Measurements from ENCODE around the gene PTPRJ.

Gene PTPRJ

GRCh38 chr11:48005136-48005535 lies 24.8 kb downstream of the PTPRJ start:
- WGBS, 2 experiments = 82 to 85% methylated on average over 3 to 4 of the region's 4 CpGs
- no peak overlapping the region for H3K27ac ChIP-seq (ENCODE audit: insufficient read depth, low read depth, low read length, poor library complexity, severe bottlenecking)

GRCh38 chr11:48005831-48006270 lies 25.5 kb downstream of the PTPRJ start:
- Histone ChIP-seq H3K4me1 (ENCODE audit: control insufficient read depth, insufficient read depth, low read length) (peaks cover 19% of the 10 kb centered on the region), H3K36me3 (ENCODE audit: control insufficient read depth, insufficient read depth, low read length) (no peaks in the 10 kb centered on the region), H3K27ac (ENCODE audit: insufficient read depth, low read depth, low read length, poor library complexity, severe bottlenecking) (peak overlapping the region; percentile 32), H3K27me3 (ENCODE audit: control insufficient read depth, insufficient read depth, low read length, poor library complexity, severe bottlenecking) (no peaks in the 10 kb centered on the region), H3K4me3 (ENCODE audit: insufficient read depth, low read depth, low read length) (no peak overlapping the region), H3K9me3 (ENCODE audit: control insufficient read depth, low read length) (no peaks in the 10 kb centered on the region)
- WGBS, 2 experiments = 47 to 50% methylated on average over 4 of the region's 4 CpGs

More at GRCh38 chr11:48005136-48005535, 24.8 kb downstream of the PTPRJ start:
- Histone ChIP-seq H3K27me3 (ENCODE audit: control insufficient read depth, insufficient read depth, low read length, poor library complexity, severe bottlenecking) (no peaks in the 10 kb centered on the region), H3K4me3 (ENCODE audit: insufficient read depth, low read depth, low read length) (no peak overlapping the region), H3K36me3 (ENCODE audit: control insufficient read depth, insufficient read depth, low read length) (no peaks in the 10 kb centered on the region), H3K9me3 (ENCODE audit: control insufficient read depth, low read length) (no peaks in the 10 kb centered on the region), H3K4me1 (ENCODE audit: control insufficient read depth, insufficient read depth, low read length) (peaks cover 19% of the 10 kb centered on the region)

GRCh38 chr11:48006301-48006992 lies 26.1 kb downstream of the PTPRJ start:
- no peaks in the 10 kb centered on the region for H3K9me3 ChIP-seq (ENCODE audit: control insufficient read depth, low read length)
- no peak overlapping the region for H3K4me3 ChIP-seq (ENCODE audit: insufficient read depth, low read depth, low read length)
- no peaks in the 10 kb centered on the region for H3K27me3 ChIP-seq (ENCODE audit: control insufficient read depth, insufficient read depth, low read length, poor library complexity, severe bottlenecking)
- no peak overlapping the region for H3K27ac ChIP-seq (ENCODE audit: insufficient read depth, low read depth, low read length, poor library complexity, severe bottlenecking)
- H3K4me1 ChIP-seq (ENCODE audit: control insufficient read depth, insufficient read depth, low read length) = peaks cover 19% of the 10 kb centered on the region
- no peaks in the 10 kb centered on the region for H3K36me3 ChIP-seq (ENCODE audit: control insufficient read depth, insufficient read depth, low read length)
- 87 to 92% methylated on average over 5 of the region's 5 CpGs for WGBS, 2 experiments

GRCh38 chr11:48007677-48008076 lies 27.3 kb downstream of the PTPRJ start:
- Histone ChIP-seq H3K4me3 (ENCODE audit: insufficient read depth, low read depth, low read length) (no peak overlapping the region), H3K27ac (ENCODE audit: insufficient read depth, low read depth, low read length, poor library complexity, severe bottlenecking) (no peak overlapping the region), H3K4me1 (ENCODE audit: control insufficient read depth, insufficient read depth, low read length) (peaks cover 19% of the 10 kb centered on the region), H3K36me3 (ENCODE audit: control insufficient read depth, insufficient read depth, low read length) (no peaks in the 10 kb centered on the region), H3K27me3 (ENCODE audit: control insufficient read depth, insufficient read depth, low read length, poor library complexity, severe bottlenecking) (no peaks in the 10 kb centered on the region), H3K9me3 (ENCODE audit: control insufficient read depth, low read length) (no peaks in the 10 kb centered on the region)
- 94% methylated on average over 6 of the region's 6 CpGs for WGBS, 2 experiments

GRCh38 chr11:48008951-48009270 lies 28.6 kb downstream of the PTPRJ start:
- Histone ChIP-seq H3K27me3 (ENCODE audit: control insufficient read depth, insufficient read depth, low read length, poor library complexity, severe bottlenecking) (no peaks in the 10 kb centered on the region), H3K27ac (ENCODE audit: insufficient read depth, low read depth, low read length, poor library complexity, severe bottlenecking) (no peak overlapping the region), H3K4me3 (ENCODE audit: insufficient read depth, low read depth, low read length) (no peak overlapping the region), H3K4me1 (ENCODE audit: control insufficient read depth, insufficient read depth, low read length) (peaks cover 18% of the 10 kb centered on the region), H3K36me3 (ENCODE audit: control insufficient read depth, insufficient read depth, low read length) (no peaks in the 10 kb centered on the region), H3K9me3 (ENCODE audit: control insufficient read depth, low read length) (no peaks in the 10 kb centered on the region)
- 57 to 63% methylated on average over 4 of the region's 4 CpGs for WGBS, 2 experiments

- 94 to 98% methylated on average over 3 of the region's 3 CpGs for WGBS, 2 experiments
- H3K4me3 ChIP-seq (ENCODE audit: insufficient read depth, low read depth, low read length) = no peak overlapping the region
- no peaks in the 10 kb centered on the region for H3K27me3 ChIP-seq (ENCODE audit: control insufficient read depth, insufficient read depth, low read length, poor library complexity, severe bottlenecking)
- H3K4me1 ChIP-seq (ENCODE audit: control insufficient read depth, insufficient read depth, low read length) = peaks cover 4% of the 10 kb centered on the region
- H3K36me3 ChIP-seq (ENCODE audit: control insufficient read depth, insufficient read depth, low read length) = no peaks in the 10 kb centered on the region
- H3K9me3 ChIP-seq (ENCODE audit: control insufficient read depth, low read length) = no peaks in the 10 kb centered on the region
- H3K27ac ChIP-seq (ENCODE audit: insufficient read depth, low read depth, low read length, poor library complexity, severe bottlenecking) = no peak overlapping the region
These were observed 30.9 kb downstream of the PTPRJ start for GRCh38 chr11:48011102-48011797.

- no peaks in the 10 kb centered on the region for H3K9me3 ChIP-seq (ENCODE audit: control insufficient read depth, low read length)
- 95 to 96% methylated on average over 9 of the region's 9 CpGs for WGBS, 2 experiments
These were observed 31.5 kb downstream of the PTPRJ start for GRCh38 chr11:48011798-48012391.

GRCh38 chr11:48013269-48013901 lies 33.0 kb downstream of the PTPRJ start:
- WGBS, 2 experiments = 90 to 91% methylated on average over 8 of the region's 8 CpGs
- no peaks in the 10 kb centered on the region for H3K9me3 ChIP-seq (ENCODE audit: control insufficient read depth, low read length)
- no peak overlapping the region for H3K27ac ChIP-seq (ENCODE audit: insufficient read depth, low read depth, low read length, poor library complexity, severe bottlenecking)
- H3K36me3 ChIP-seq (ENCODE audit: control insufficient read depth, insufficient read depth, low read length) = no peaks in the 10 kb centered on the region
- H3K27me3 ChIP-seq (ENCODE audit: control insufficient read depth, insufficient read depth, low read length, poor library complexity, severe bottlenecking) = no peaks in the 10 kb centered on the region
- peaks cover 14% of the 10 kb centered on the region for H3K4me1 ChIP-seq (ENCODE audit: control insufficient read depth, insufficient read depth, low read length)
- H3K4me3 ChIP-seq (ENCODE audit: insufficient read depth, low read depth, low read length) = no peak overlapping the region

More at GRCh38 chr11:48011798-48012391, 31.5 kb downstream of the PTPRJ start:
- H3K4me1 ChIP-seq (ENCODE audit: control insufficient read depth, insufficient read depth, low read length) = no peaks in the 10 kb centered on the region
- H3K4me3 ChIP-seq (ENCODE audit: insufficient read depth, low read depth, low read length) = no peak overlapping the region
- no peaks in the 10 kb centered on the region for H3K36me3 ChIP-seq (ENCODE audit: control insufficient read depth, insufficient read depth, low read length)
- H3K27ac ChIP-seq (ENCODE audit: insufficient read depth, low read depth, low read length, poor library complexity, severe bottlenecking) = no peak overlapping the region
- H3K27me3 ChIP-seq (ENCODE audit: control insufficient read depth, insufficient read depth, low read length, poor library complexity, severe bottlenecking) = no peaks in the 10 kb centered on the region

GRCh38 chr11:48014917-48015316 lies 34.6 kb downstream of the PTPRJ start:
- H3K4me3 ChIP-seq (ENCODE audit: insufficient read depth, low read depth, low read length) = no peak overlapping the region
- WGBS, 2 experiments = 94% methylated on average over 8 of the region's 8 CpGs

More at GRCh38 chr11:48014917-48015316, 34.6 kb downstream of the PTPRJ start:
- Histone ChIP-seq H3K27ac (ENCODE audit: insufficient read depth, low read depth, low read length, poor library complexity, severe bottlenecking) (no peak overlapping the region), H3K27me3 (ENCODE audit: control insufficient read depth, insufficient read depth, low read length, poor library complexity, severe bottlenecking) (no peaks in the 10 kb centered on the region), H3K36me3 (ENCODE audit: control insufficient read depth, insufficient read depth, low read length) (no peaks in the 10 kb centered on the region), H3K4me1 (ENCODE audit: control insufficient read depth, insufficient read depth, low read length) (peaks cover 26% of the 10 kb centered on the region), H3K9me3 (ENCODE audit: control insufficient read depth, low read length) (no peaks in the 10 kb centered on the region)

Measured in ectodermal cell (in vitro differentiated cells).